GM12892 (cell line): ENCODE results near the gene PTPN11.

Experiments used
- POLR2A ChIP-seq: IDR thresholded peaks from 2 replicates; pipeline ENCODE4 v1.6.1; 2011; ENCODE audit warnings: low read depth, low read length, control low read depth
- POLR2AphosphoS5 ChIP-seq: IDR thresholded peaks from 2 replicates; pipeline ENCODE4 v1.6.1; 2011; ENCODE audit warnings: low read depth, low read length, control low read depth

- TF ChIP-seq POLR2AphosphoS5, result no peak
- TF ChIP-seq POLR2A, result no peak
These were observed 13.2 kb downstream of the PTPN11 start for GRCh38 chr12:112431965-112432364.
